Epithelial cell of umbilical artery (primary cell): ENCODE measurements around the gene PLD3. TPM values are rescaled to one million over a fixed set of nuclear protein-coding genes. Genes with fewer than 3 reads are reported as not detected.

Source experiments
- total RNA-seq: library from RNA; depleted of rRNA; stranded (reverse); fragments of >200 nt; gene quantifications from 2 replicates; pipeline ENCODE4 v1.2.3, GENCODE V29; 2014

The PLD3 gene, protein sequence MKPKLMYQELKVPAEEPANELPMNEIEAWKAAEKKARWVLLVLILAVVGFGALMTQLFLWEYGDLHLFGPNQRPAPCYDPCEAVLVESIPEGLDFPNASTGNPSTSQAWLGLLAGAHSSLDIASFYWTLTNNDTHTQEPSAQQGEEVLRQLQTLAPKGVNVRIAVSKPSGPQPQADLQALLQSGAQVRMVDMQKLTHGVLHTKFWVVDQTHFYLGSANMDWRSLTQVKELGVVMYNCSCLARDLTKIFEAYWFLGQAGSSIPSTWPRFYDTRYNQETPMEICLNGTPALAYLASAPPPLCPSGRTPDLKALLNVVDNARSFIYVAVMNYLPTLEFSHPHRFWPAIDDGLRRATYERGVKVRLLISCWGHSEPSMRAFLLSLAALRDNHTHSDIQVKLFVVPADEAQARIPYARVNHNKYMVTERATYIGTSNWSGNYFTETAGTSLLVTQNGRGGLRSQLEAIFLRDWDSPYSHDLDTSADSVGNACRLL
- total RNA-seq, result 97.4 and 136 TPM in 2 replicates

DNA sequence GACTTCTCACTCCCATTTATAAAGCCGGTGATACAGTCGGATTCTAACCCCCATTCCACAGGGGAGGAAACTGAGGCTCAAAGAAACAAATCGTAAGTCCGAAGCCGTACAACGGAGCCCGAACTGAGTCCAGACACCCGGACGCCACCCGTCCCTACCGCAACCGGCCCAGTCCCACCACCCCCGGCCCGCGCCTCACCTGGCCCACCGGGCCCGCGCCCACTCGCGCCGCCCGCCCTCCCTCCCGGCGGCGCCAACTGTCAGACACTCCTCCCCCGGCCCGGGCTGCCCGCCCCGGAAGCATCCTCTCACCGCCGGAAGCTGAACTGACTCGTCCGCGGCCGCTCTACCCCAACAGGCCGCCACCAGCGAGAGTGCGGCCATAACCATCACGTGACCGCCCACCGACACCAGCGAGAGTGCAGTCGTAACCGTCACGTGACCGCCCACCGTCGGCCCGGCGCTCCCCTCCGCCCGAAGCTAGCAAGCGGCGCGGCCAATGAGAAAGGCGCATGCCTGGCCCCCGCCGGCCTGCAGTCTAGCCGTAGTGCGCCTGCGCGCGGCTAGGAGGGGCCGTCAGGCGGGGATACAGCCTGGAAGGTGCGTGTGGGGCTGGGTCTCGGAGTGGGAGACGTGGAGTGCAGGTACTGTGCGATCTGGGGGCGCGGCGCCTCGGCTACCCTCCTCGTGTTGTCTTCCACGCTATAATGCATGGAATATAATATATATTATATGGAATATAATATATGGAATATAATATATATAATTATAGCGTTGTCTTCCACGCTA lies at the start of gene PLD3, which contains the start of gene C19orf47:
Gene PLD3 (plus strand): TSS at position 571 of the 789 bp plus-strand sequence. CDS start 17,789 bp downstream, outside the sequence.
Gene C19orf47 (minus strand): TSS at position 273 of the 789 bp plus-strand sequence. CDS start 6,540 bp downstream, outside the sequence.

DNA sequence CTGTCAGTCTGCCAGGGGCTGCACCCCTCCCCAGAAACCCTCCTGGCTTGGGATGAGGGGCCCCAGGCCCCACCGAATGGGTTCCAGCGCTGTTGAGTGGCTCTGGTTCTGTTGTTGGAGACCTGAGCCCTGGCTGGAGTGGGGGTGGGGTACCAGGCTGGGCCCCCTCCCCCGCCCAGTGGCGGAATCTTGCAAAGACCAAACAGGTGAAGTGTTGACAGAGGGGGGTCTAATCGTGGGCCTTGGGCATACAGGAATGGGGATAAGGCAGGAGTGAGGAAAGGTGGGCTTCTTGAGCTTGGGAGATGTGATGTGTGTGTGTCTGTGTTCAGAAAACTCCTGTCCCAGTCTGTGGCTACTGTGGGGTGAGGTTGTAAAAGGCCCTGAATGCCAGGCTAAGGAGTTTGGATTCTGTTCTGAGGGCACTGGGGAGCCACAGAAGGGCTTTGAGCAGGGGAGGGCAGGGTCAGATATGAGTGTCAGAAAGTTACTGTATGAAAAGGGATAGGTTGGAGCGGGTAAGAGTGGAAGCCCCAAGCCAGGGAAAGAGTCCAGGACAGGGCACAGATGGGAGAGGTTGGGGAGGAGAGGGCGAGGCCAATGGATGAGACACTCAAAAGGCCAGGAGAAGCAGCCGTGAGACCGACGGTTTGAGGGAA lies 41.7 kb downstream of the PLD3 start, which contains the start of gene HIPK4:
Gene HIPK4 (minus strand): TSS at position 98 of the 659 bp plus-strand sequence. CDS start 279 bp downstream, outside the sequence.

GRCh38 chr19:40413291-40413845 lies 64.9 kb downstream of the PLD3 start, which contains the start of gene PRX:
Gene PRX, minus strand, starts transcription at chr19:40413378. Its CDS starts 5,446 bp downstream, at chr19:40407932.

GRCh38 chr19:40425450-40426287 lies 77.2 kb downstream of the PLD3 start, which contains the start of gene SERTAD1:
Gene SERTAD1, minus strand, starts transcription at chr19:40425992. Its CDS starts 2,446 bp downstream, at chr19:40423546.

Other genes starting within 250 kb of the PLD3 start
- gene MAP3K10, start 157.3 kb upstream of the PLD3 start, total RNA-seq, result 6.1 and 6.5 TPM in 2 replicates
- not detected in 2 replicates for gene TTC9B, start 130.3 kb upstream of the PLD3 start, total RNA-seq
- gene CCNP, start 122.0 kb upstream of the PLD3 start, total RNA-seq, result under 0.01 TPM in 1 of 2 replicates, not detected in the other
- gene AKT2, start 63.4 kb upstream of the PLD3 start, total RNA-seq, result 27.0 and 43.3 TPM in 2 replicates
- 4.4 and 5.2 TPM in 2 replicates for gene C19orf47, start 298 bp upstream of the PLD3 start, total RNA-seq
- gene HIPK4, start 41.5 kb downstream of the PLD3 start, total RNA-seq, result under 0.01 TPM in 1 of 2 replicates, not detected in the other
- 0.65 and 1.1 TPM in 2 replicates for gene PRX, start 64.7 kb downstream of the PLD3 start, total RNA-seq
- gene SERTAD1, start 77.3 kb downstream of the PLD3 start, total RNA-seq, result 22.8 and 31.5 TPM in 2 replicates
- 19.8 and 23.7 TPM in 2 replicates for gene SERTAD3, start 95.6 kb downstream of the PLD3 start, total RNA-seq
- 59.1 and 67.9 TPM in 2 replicates for gene BLVRB, start 117.0 kb downstream of the PLD3 start, total RNA-seq
- gene SPTBN4, start 118.3 kb downstream of the PLD3 start, total RNA-seq, result under 0.01 TPM in 1 of 2 replicates, not detected in the other
- gene SHKBP1, start 228.2 kb downstream of the PLD3 start, total RNA-seq, result 23.1 and 34.7 TPM in 2 replicates